Neural crest cell (in vitro differentiated cells): ENCODE results near the gene LIPK. TPM values are rescaled to one million over a fixed set of nuclear protein-coding genes. Genes with fewer than 3 reads are reported as not detected.

Source experiments
- DNase-seq: peaks from one replicate; pipeline ENCODE4 v3.0.0; 2021; ENCODE audit warnings: low read depth, mixed read lengths, low spot score
- H3K27ac Mint-ChIP-seq: one replicate; pipeline ENCODE4 v1.8.0; 2021; ENCODE audit warnings: mild to moderate bottlenecking, mixed read lengths; ENCODE audit not compliant: unreplicated experiment
- H3K27me3 Mint-ChIP-seq: 2 replicates; pipeline ENCODE4 v1.8.0; 2021; ENCODE audit warnings: low read depth, mild to moderate bottlenecking, mixed read lengths
- H3K36me3 Mint-ChIP-seq: 2 replicates; pipeline ENCODE4 v1.8.0; 2021; ENCODE audit warnings: low read depth, mild to moderate bottlenecking, mixed read lengths
- H3K4me1 Mint-ChIP-seq: 2 replicates; pipeline ENCODE4 v1.8.0; 2021; ENCODE audit warnings: mixed read lengths
- H3K4me3 Mint-ChIP-seq: one replicate; pipeline ENCODE4 v1.8.0; 2021; ENCODE audit warnings: mild to moderate bottlenecking, mixed read lengths
- H3K9me3 Mint-ChIP-seq: 2 replicates; pipeline ENCODE4 v1.8.0; 2021; ENCODE audit warnings: mixed read lengths
- total RNA-seq: library from RNA; stranded (reverse); gene quantifications from 2 replicates; pipeline ENCODE4 v1.2.1, GENCODE V29; 2021
- TF ChIP-seq, protein P1 (sequence below): fragments of 200-600 bp; sonication (generic); conservative IDR thresholded peaks from 2 replicates; pipeline ENCODE4 v1.5.0; 2021; ENCODE audit warnings: antibody characterized with exemption, mild to moderate bottlenecking

LIPK gene
- total RNA-seq, 1 donor from 2014 or later = not detected

- no peak overlapping the region for H3K4me3 Mint-ChIP-seq
- TF ChIP-seq, protein P1, sequence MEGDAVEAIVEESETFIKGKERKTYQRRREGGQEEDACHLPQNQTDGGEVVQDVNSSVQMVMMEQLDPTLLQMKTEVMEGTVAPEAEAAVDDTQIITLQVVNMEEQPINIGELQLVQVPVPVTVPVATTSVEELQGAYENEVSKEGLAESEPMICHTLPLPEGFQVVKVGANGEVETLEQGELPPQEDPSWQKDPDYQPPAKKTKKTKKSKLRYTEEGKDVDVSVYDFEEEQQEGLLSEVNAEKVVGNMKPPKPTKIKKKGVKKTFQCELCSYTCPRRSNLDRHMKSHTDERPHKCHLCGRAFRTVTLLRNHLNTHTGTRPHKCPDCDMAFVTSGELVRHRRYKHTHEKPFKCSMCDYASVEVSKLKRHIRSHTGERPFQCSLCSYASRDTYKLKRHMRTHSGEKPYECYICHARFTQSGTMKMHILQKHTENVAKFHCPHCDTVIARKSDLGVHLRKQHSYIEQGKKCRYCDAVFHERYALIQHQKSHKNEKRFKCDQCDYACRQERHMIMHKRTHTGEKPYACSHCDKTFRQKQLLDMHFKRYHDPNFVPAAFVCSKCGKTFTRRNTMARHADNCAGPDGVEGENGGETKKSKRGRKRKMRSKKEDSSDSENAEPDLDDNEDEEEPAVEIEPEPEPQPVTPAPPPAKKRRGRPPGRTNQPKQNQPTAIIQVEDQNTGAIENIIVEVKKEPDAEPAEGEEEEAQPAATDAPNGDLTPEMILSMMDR = no peak
- no peaks in the 10 kb centered on the region for H3K27me3 Mint-ChIP-seq
- H3K36me3 Mint-ChIP-seq = no peaks in the 10 kb centered on the region
- no peak overlapping the region for H3K27ac Mint-ChIP-seq
- no peak for DNase-seq
- H3K9me3 Mint-ChIP-seq = no peaks in the 10 kb centered on the region
- H3K4me1 Mint-ChIP-seq = no peaks in the 10 kb centered on the region
Measured at GRCh38 chr10:88755753-88756152, 49.7 kb downstream of the LIPK start.

GRCh38 chr10:88756660-88757059, 50.6 kb downstream of the LIPK start:
- Mint-ChIP-seq H3K4me3 (no peak overlapping the region), H3K27me3 (no peaks in the 10 kb centered on the region), H3K4me1 (no peaks in the 10 kb centered on the region), H3K9me3 (no peaks in the 10 kb centered on the region), H3K27ac (no peak overlapping the region), H3K36me3 (no peaks in the 10 kb centered on the region)
- TF ChIP-seq, protein P1 = no peak
- no peak for DNase-seq

GRCh38 chr10:88759366-88760101, 53.5 kb downstream of the LIPK start, which contains the start of gene LIPN:
Gene LIPN (plus strand): TSS chr10:88760020. CDS start chr10:88761406, 1,386 bp downstream.
- DNase-seq = no peak
- TF ChIP-seq, protein P1 = no peak
- no peak within 1 kb of the TSS for H3K4me3 Mint-ChIP-seq
- H3K27ac Mint-ChIP-seq = no peak within 1 kb of the TSS
- H3K36me3 Mint-ChIP-seq = no peaks in the 10 kb centered on the region
- H3K9me3 Mint-ChIP-seq = no peaks in the 10 kb centered on the region
- no peaks in the 10 kb centered on the region for H3K4me1 Mint-ChIP-seq
- no peaks in the 10 kb centered on the region for H3K27me3 Mint-ChIP-seq

GRCh38 chr10:88762906-88763305, 56.9 kb downstream of the LIPK start:
- Mint-ChIP-seq H3K4me3 (no peak overlapping the region), H3K36me3 (no peaks in the 10 kb centered on the region), H3K4me1 (no peaks in the 10 kb centered on the region), H3K9me3 (no peaks in the 10 kb centered on the region), H3K27ac (no peak overlapping the region), H3K27me3 (no peaks in the 10 kb centered on the region)
- TF ChIP-seq, protein P1 = no peak
- DNase-seq = no peak

DNA sequence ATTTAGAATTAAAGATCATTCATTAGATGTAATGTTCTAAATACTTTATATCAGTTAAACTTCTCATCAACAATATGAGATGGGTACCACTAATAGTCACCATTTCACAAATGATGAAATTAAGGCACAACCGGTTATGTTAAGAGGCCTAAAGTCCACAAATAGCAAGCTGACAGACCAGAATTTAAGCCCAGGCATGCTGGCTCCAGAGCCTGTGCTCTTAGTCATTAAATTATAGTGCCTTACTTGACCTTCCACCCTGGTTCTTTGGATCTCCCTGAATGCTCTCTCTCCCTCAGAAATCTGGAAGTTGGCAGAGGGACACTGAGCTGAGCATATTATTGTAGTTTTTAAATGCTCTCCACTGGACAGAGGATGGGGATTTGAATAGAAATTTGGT, 57.4 kb downstream of the LIPK start:
- Mint-ChIP-seq H3K27ac (no peak overlapping the region), H3K27me3 (no peaks in the 10 kb centered on the region), H3K4me1 (no peaks in the 10 kb centered on the region), H3K9me3 (no peaks in the 10 kb centered on the region), H3K36me3 (no peaks in the 10 kb centered on the region), H3K4me3 (no peak overlapping the region)
- no peak for DNase-seq
- TF ChIP-seq, protein P1 = no peak
